Measurements from ENCODE around the gene STON2.

STON2 gene

DNA sequence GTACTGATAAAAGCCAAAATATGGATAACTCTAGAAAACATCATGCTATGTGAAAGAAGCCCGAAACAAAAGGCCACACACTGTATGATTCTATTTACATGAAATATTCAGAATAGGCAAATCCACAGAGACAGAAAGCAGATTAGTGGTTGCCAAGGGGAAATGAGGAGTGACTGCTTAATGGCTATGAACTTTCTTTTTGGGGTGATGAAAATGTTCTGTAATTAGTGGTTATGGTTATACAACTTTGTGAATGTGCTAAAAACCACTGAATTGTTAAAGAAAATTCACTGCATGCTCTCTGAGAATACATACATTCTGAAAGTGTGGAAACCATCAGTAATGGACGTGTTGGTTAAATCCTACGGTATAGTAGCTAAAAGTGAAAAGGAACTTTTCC lies 39.9 kb upstream of the STON2 start:
- TF ChIP-seq, protein P1, sequence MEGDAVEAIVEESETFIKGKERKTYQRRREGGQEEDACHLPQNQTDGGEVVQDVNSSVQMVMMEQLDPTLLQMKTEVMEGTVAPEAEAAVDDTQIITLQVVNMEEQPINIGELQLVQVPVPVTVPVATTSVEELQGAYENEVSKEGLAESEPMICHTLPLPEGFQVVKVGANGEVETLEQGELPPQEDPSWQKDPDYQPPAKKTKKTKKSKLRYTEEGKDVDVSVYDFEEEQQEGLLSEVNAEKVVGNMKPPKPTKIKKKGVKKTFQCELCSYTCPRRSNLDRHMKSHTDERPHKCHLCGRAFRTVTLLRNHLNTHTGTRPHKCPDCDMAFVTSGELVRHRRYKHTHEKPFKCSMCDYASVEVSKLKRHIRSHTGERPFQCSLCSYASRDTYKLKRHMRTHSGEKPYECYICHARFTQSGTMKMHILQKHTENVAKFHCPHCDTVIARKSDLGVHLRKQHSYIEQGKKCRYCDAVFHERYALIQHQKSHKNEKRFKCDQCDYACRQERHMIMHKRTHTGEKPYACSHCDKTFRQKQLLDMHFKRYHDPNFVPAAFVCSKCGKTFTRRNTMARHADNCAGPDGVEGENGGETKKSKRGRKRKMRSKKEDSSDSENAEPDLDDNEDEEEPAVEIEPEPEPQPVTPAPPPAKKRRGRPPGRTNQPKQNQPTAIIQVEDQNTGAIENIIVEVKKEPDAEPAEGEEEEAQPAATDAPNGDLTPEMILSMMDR (conservative IDR thresholded peaks at IDR 0.05), result no peak
- no peak for TF ChIP-seq ZFX (IDR thresholded peaks at IDR 0.05)
- no peak overlapping the region for H3K27ac ChIP-seq

DNA sequence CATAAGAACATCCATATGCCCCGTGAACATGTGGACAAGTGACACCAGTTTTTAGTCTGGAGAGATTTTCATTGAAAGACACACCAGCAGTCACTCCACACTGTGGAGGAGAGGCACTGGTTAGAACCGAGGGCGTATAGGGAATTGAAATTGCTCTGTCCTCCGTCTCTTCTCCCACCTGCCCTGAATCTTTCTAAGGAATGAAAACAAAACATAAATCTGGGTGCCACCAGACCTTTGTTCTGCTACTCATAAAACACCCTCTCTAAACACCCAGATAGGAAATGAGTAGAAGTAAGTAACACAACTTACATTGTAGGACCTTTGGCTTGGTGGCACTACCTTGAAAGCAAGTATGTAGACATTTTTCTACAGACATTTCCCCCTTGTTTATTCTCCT lies 37.1 kb upstream of the STON2 start:
- no peak for TF ChIP-seq ZFX (IDR thresholded peaks at IDR 0.05)
- TF ChIP-seq, protein P1 (conservative IDR thresholded peaks at IDR 0.05), result no peak

DNA sequence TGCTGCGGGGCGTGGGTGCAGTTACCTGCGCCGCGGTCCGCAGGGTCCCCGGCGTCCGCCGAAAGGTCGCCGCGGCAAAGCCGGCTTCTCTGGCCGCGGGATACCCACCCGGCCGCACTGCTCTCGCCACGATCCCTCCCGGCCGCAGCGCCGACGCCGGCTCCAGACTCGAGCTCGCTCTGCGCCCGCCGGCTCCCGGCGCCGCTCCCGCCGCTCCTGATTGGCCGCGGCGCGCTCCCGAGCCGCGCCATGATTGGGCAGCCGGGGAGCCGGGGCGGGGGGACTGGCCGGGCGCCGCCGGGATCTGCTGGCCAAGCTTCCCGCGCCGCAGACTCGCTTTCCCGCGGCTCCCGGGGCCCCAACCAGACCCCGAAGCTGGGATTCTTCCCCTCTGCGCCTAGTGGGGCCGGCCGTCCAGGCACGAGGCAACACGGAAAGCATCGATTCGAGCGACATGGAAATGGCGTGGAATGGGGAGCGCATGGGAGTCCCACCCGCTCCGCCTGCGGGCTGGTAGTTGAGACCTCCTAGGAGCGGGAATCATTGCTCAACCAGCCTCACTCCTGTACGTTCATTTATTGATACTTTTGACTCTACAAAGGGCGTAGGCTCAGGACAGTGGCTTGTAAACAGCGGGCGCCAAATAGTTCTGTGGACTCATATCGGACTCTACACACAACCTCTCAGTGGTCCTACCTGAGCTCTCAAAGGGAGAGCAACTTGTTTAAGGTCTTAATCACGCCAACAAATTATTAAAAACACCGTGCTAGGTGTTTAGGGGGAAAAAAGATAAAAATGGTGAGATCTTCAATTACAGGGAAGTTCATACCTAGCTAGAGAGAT lies 36.4 kb upstream of the STON2 start:
- H3K27ac ChIP-seq, result peak overlapping the region; percentile 56
- TF ChIP-seq, protein P1 (conservative IDR thresholded peaks at IDR 0.05), result no peak
- TF ChIP-seq ZFX (IDR thresholded peaks at IDR 0.05), result no peak

More for the DNA sequence above, 37.1 kb upstream of the STON2 start:
- H3K27ac ChIP-seq, result no peak overlapping the region

DNA sequence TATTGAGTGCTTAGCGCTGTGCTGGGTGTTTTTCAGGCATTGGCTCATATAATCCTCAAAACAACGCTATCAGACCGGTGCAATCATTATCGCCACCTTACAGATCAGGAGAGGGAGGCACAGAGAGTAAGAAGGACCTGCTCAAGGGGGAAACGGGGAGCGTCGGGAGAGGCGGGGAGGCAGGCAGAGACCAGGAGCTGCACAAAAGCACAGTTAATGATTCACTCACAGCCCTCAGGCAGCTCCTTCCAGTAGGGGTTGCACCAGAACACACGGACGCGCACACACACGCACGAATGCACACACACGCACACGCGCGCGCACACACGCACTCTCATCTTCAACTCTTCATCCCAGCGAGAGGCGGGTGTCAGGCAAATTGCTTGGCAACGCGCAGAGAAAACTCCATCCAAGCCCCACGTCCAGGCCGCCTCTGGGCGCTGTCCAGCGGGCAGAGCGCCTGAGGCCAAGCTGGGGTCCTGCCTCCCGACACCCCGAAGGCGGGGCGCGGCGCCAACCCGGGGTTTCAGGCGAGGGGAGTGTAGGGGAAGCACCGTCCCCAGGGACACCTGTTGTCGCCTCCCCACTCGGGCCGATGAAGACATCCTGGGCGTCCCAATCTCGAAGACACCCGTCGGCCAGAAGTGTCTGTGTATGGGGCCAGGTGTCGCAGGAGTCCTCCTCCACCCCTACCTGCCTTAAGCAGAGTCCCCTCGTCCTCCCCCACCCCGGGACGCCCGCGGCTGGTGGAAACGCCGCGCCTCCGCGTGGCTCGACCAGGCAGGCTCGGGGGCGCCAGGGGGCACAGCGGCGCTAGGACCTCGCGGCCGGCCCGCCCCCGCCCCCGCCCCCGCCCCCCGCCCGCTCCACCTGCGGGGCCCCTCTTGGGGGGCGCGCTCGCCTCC lies 35.5 kb upstream of the STON2 start:
- TF ChIP-seq, protein P1 (conservative IDR thresholded peaks at IDR 0.05), result no peak
- no peak for TF ChIP-seq ZFX (IDR thresholded peaks at IDR 0.05)
- peak overlapping the region; percentile 56 for H3K27ac ChIP-seq

DNA sequence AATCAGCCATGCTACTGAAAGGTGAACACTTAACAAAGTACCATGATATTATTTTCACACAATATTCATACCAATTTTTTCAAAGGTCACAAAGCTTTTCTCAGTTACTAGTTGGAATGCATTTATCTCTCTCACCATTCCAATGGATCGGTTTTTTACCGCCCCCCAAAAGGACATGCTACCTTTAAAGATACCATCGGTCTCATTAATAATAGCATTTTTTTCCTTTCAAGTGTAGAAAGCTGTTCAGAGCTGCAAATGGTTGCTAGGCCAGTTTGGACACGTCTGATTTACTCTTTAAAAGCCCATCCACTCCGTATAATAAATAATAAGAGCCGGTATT lies 34.9 kb upstream of the STON2 start:
- TF ChIP-seq, protein P1 (conservative IDR thresholded peaks at IDR 0.05), result no peak
- no peak for TF ChIP-seq ZFX (IDR thresholded peaks at IDR 0.05)
- H3K27ac ChIP-seq, result no peak overlapping the region

DNA sequence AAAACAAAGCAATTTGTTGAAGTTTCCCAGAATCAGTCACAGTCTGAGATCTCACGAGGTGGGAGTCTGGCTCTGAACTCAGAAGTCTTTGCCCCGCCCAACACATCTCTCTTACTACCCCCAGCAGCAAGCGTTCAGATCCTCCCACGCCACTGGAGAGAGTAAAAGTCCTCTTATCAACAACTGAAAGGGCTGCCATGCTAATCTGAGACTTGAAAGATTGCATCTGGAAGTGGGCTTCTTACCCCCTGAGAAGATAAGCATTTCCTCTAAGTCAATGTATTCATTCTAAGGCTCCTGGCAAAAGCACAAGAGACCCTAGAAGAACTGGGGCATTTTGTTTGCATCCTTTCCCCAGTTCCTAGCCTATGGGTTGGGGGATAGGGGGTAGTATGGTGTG lies 34.1 kb upstream of the STON2 start:
- TF ChIP-seq, protein P1 (conservative IDR thresholded peaks at IDR 0.05), result no peak
- TF ChIP-seq ZFX (IDR thresholded peaks at IDR 0.05), result no peak
- H3K27ac ChIP-seq, result no peak overlapping the region

DNA sequence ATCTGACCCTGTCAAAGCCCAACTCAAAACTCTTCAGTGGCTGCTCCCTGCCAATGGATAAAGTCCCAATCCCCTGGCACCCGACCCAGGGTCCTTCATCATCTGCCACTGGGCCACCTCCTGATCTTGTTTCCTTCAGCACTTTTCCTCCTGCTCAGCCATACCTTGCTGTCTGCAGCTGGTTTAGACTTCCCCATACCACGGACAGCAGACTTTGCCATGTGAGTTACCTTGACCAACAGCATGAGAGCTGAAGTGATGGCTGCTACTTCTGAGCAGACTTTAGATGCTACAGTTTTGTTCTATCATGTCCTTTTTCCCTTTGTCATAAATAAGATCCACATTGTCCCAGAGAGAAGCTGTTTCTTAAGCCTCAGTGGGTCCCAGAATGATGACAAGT lies 33.3 kb upstream of the STON2 start:
- no peak overlapping the region for H3K27ac ChIP-seq
- TF ChIP-seq, protein P1 (conservative IDR thresholded peaks at IDR 0.05), result no peak

Data from C4-2B (cell line).